Endothelial cell of umbilical vein (primary cell): ENCODE measurements around the gene CYP26C1.

Experiments used
- CTCF ChIP-seq, 2 donors: IDR thresholded peaks; 1 replicate in 1 of 2; 2 replicates in 1 of 2; pipeline ENCODE4 v1.5.1; 2011; ENCODE audit warnings: low read length in 2 of 2, mild to moderate bottlenecking in 2 of 2, moderate library complexity in 2 of 2, control low read depth in 1 of 2, inconsistent platforms in 1 of 2, low read depth in 1 of 2; ENCODE audit not compliant: insufficient read depth in 1 of 2; ENCODE audit errors: extremely low read depth in 1 of 2
- MAX ChIP-seq: IDR thresholded peaks from 2 replicates; pipeline ENCODE4 v1.6.1; 2011; ENCODE audit not compliant: insufficient read depth, insufficient read length
- POLR2A ChIP-seq: IDR thresholded peaks from 2 replicates; pipeline ENCODE4 v1.6.1; 2012; ENCODE audit warnings: low read depth, mild to moderate bottlenecking, control low read depth, low read length

GRCh38 chr10:93067443-93068365 is 7.1 kb downstream of the CYP26C1 start:
- TF ChIP-seq POLR2A (no peak), CTCF (IDR thresholded peaks at IDR 0.05; ENCODE audit: extremely low read depth in 1 of 2, insufficient read depth in 1 of 2, low read depth in 1 of 2, low read length in 2 of 2) (no peak), MAX (no peak)
